ENCODE data around the gene ACTA2. TPM values are rescaled to one million over a fixed set of nuclear protein-coding genes. Genes with fewer than 3 reads are reported as not detected.

Gene ACTA2
- total RNA-seq, 1 experiment from 2014 or later: 2.4 TPM

- H4K5ac ChIP-seq (ENCODE audit: insufficient read length, low read depth, low read length): no peak overlapping the region
- no peak overlapping the region for H3K14ac ChIP-seq (ENCODE audit: insufficient read depth, low read length)
- Mint-ChIP-seq H3K4me3 (no peak overlapping the region), H3K4me1 (peaks cover 0 to 9% of the 10 kb centered on the region in 2 experiments; a peak in 2 of 4 replicates), H3K9me3 (no peaks in the 10 kb centered on the region), H3K27ac (no peak overlapping the region), H3K27me3 (ENCODE audit: low read depth) (no peaks in the 10 kb centered on the region), H3K36me3 (ENCODE audit: insufficient read depth in 1 of 3, low read depth in 3 of 3) (no peaks in the 10 kb centered on the region)
- no peak overlapping the region for H2BK15ac ChIP-seq (ENCODE audit: low read depth, low read length)
- no peaks in the 10 kb centered on the region for H3K27me3 ChIP-seq (ENCODE audit: insufficient read depth, low read length)
- H3K27ac ChIP-seq (ENCODE audit: insufficient read length, low read depth, low read length): no peak overlapping the region
- H4K8ac ChIP-seq (replicated peaks; ENCODE audit: insufficient read length, low read depth, low read length): no peak overlapping the region
- no peak overlapping the region for H2AK5ac ChIP-seq (ENCODE audit: insufficient read length, low read length)
- H3K23me2 ChIP-seq (ENCODE audit: insufficient read length, low read depth, low read length, poor library complexity, severe bottlenecking): no peaks in the 10 kb centered on the region
- no peaks in the 10 kb centered on the region for H3K9me3 ChIP-seq (ENCODE audit: control insufficient read depth, low read depth, low read length)
- no peak overlapping the region for H3T11ph ChIP-seq (ENCODE audit: low read length)
- H3K4ac ChIP-seq (ENCODE audit: low read depth, low read length): no peak overlapping the region
- no peak overlapping the region for H3K56ac ChIP-seq (ENCODE audit: insufficient read length, low read depth, low read length)
- H3K79me2 ChIP-seq (ENCODE audit: insufficient read depth, low read length): no peaks in the 10 kb centered on the region
- no peak overlapping the region for H2BK120ac ChIP-seq (ENCODE audit: low read depth, low read length, poor library complexity, severe bottlenecking)
- H2BK12ac ChIP-seq (ENCODE audit: insufficient read length, low read depth, low read length): no peak overlapping the region
- H2BK5ac ChIP-seq (ENCODE audit: insufficient read length, low read length): no peak overlapping the region
- H4K20me1 ChIP-seq (ENCODE audit: control insufficient read depth, insufficient read depth, insufficient read length): no peaks in the 10 kb centered on the region
- H2BK20ac ChIP-seq (ENCODE audit: low read depth, low read length, poor library complexity, severe bottlenecking): no peak overlapping the region
- H4K91ac ChIP-seq (ENCODE audit: insufficient read length, low read depth, low read length): no peak overlapping the region
- H3K4me1 ChIP-seq (ENCODE audit: insufficient read depth, low read length): no peaks in the 10 kb centered on the region
- no peak for DNase-seq
- H3K23ac ChIP-seq (ENCODE audit: insufficient read length, low read depth, low read length): no peak overlapping the region
- TF ChIP-seq CTCF (conservative IDR thresholded peaks at IDR 0.05): no peak
- H2AFZ ChIP-seq (ENCODE audit: low read length): no peak overlapping the region
- H3K4me2 ChIP-seq (ENCODE audit: insufficient read depth, insufficient read length, low read length): no peak overlapping the region
- H3K9ac ChIP-seq (ENCODE audit: extremely low read depth, insufficient read length, low read length): no peak overlapping the region
- no peak overlapping the region for H3K18ac ChIP-seq (ENCODE audit: insufficient read length, low read depth, low read length)
- no peaks in the 10 kb centered on the region for H3K79me1 ChIP-seq (ENCODE audit: insufficient read depth, low read depth, low read length, poor library complexity, severe bottlenecking)
Measured at GRCh38 chr10:88961266-88961665, 8.7 kb upstream of the ACTA2 start.
